Calu3 (cell line): ENCODE results near the gene NPHS1. TPM values are rescaled to one million over a fixed set of nuclear protein-coding genes. Genes with fewer than 3 reads are reported as not detected.
A peak's percentile ranks its signal among the peaks of the same experiment; 100 is the strongest.

Source experiments
- Bru-seq: library from RNA; stranded (reverse); fragments of 400-500 nt; gene quantifications from one replicate; lab custom pipeline; 2021; lab: Mats Ljungman, UMichigan
- BruChase-seq, 2 experiments: library from RNA; stranded (reverse); fragments of 400-500 nt; gene quantifications; one replicate each; lab custom pipeline; 2021; lab: Mats Ljungman, UMichigan
- BruUV-seq: library from RNA; stranded (reverse); fragments of 400-500 nt; replicated peaks from 2 replicates; lab custom pipeline; 2021; lab: Mats Ljungman, UMichigan
- CTCF ChIA-PET: fragments of 300-600 bp; sonication (Branson Sonifier 250); formaldehyde crosslinking; loops from one replicate; lab custom pipeline; 2022; ENCODE audit warnings: antibody characterized with exemption; lab: Charles Lee
- DNase-seq: peaks from one replicate; pipeline ENCODE4 v3.0.0; 2022
- H3K27ac Mint-ChIP-seq: one replicate; pipeline ENCODE4 v1.8.0; 2022; ENCODE audit warnings: mixed read lengths; ENCODE audit not compliant: unreplicated experiment
- H3K27me3 Mint-ChIP-seq: one replicate; pipeline ENCODE4 v1.8.0; 2022; ENCODE audit warnings: mixed read lengths; ENCODE audit not compliant: unreplicated experiment
- H3K36me3 Mint-ChIP-seq: one replicate; pipeline ENCODE4 v1.8.0; 2022; ENCODE audit warnings: mild to moderate bottlenecking, moderate library complexity, mixed read lengths; ENCODE audit not compliant: insufficient read depth, unreplicated experiment
- H3K4me1 Mint-ChIP-seq: one replicate; pipeline ENCODE4 v1.8.0; 2022; ENCODE audit warnings: mild to moderate bottlenecking, low read depth, mixed read lengths; ENCODE audit not compliant: unreplicated experiment
- H3K4me3 Mint-ChIP-seq: one replicate; pipeline ENCODE4 v1.8.0; 2022; ENCODE audit warnings: mild to moderate bottlenecking, low read depth, moderate library complexity, mixed read lengths; ENCODE audit not compliant: unreplicated experiment
- H3K9me3 Mint-ChIP-seq: one replicate; pipeline ENCODE4 v1.8.0; 2022; ENCODE audit warnings: low read depth, mixed read lengths; ENCODE audit not compliant: unreplicated experiment
- intact Hi-C: fragments of 100-400 bp; cut with micrococcal nuclease; formaldehyde crosslinking; loops from one replicate; pipeline ENCODE4 v1.10.0; 2022; ENCODE audit not compliant: unreplicated experiment
- long read RNA-seq: library from polyadenylated mRNA; stranded (forward); transcript quantifications from one replicate; pipeline ENCODE4 v2.0.0, GENCODE V29; 2022
- total RNA-seq: library from RNA; stranded (reverse); gene quantifications from 2 replicates; pipeline ENCODE4 v1.2.3, GENCODE V29; 2022
- TF ChIP-seq, protein P1 (sequence below): fragments of 200-600 bp; IDR thresholded peaks from one replicate; pipeline ENCODE4 v1.8.0; 2022; ENCODE audit warnings: antibody characterized with exemption; ENCODE audit not compliant: unreplicated experiment

NPHS1 gene, protein sequence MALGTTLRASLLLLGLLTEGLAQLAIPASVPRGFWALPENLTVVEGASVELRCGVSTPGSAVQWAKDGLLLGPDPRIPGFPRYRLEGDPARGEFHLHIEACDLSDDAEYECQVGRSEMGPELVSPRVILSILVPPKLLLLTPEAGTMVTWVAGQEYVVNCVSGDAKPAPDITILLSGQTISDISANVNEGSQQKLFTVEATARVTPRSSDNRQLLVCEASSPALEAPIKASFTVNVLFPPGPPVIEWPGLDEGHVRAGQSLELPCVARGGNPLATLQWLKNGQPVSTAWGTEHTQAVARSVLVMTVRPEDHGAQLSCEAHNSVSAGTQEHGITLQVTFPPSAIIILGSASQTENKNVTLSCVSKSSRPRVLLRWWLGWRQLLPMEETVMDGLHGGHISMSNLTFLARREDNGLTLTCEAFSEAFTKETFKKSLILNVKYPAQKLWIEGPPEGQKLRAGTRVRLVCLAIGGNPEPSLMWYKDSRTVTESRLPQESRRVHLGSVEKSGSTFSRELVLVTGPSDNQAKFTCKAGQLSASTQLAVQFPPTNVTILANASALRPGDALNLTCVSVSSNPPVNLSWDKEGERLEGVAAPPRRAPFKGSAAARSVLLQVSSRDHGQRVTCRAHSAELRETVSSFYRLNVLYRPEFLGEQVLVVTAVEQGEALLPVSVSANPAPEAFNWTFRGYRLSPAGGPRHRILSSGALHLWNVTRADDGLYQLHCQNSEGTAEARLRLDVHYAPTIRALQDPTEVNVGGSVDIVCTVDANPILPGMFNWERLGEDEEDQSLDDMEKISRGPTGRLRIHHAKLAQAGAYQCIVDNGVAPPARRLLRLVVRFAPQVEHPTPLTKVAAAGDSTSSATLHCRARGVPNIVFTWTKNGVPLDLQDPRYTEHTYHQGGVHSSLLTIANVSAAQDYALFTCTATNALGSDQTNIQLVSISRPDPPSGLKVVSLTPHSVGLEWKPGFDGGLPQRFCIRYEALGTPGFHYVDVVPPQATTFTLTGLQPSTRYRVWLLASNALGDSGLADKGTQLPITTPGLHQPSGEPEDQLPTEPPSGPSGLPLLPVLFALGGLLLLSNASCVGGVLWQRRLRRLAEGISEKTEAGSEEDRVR (N-terminal part only)
- not detected in 2 replicates for total RNA-seq
- percentile 4 among the genes with signal in this experiment for Bru-seq, nascent RNA
- BruChase-seq, experiment 1, labeled RNA remaining after a 6-hour chase: percentile 8 among the genes with signal in this experiment
- not detected for BruChase-seq, experiment 2, labeled RNA remaining after a 2-hour chase
- long read RNA-seq: 0 reads

DNA sequence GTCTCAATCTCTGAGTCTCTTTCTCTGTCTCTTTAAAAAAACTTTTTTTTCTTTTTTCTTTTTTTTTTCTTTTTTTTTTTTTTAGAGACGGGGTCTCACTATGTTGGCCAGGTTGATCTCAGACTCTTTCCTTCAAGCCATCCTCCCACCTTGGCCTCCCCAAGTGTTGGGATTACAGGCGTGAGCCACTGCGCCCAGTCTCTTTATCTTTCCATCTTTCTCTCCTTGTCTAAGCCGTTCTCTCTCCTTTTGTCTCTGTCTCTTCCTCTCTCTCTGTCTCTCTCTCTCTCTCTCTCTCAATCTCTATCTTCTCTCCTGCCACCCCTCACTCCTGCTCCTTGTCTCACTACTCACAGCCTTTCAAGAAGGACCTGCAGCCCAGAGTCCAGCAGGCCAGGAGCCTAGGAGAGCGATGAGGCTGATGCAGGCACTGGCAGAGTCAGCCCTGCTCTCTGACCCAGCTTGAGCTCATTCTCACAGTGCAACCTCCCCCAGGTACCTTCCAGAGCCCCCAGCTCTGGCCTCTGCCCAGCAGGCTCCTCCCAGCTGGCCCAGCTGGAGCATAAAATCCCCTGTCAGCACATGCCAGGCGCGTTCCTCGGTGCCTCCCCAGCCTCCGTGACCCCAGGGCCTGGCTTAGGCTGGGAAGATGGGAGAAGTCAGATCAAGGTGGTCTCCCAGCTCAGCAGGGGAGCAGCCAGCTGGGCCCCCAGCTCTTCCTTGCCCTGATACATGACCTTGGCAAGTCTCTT, at the start of gene NPHS1:
Gene NPHS1 (minus strand): TSS at position 476 of the 752 bp plus-strand sequence. CDS start 667 bp downstream, outside the sequence.
- CTCF ChIA-PET: interaction anchor here (0.9 kb wide), 1 partner anchor 145 kb away, joined by 4 read pairs; no protein-coding TSS in a partner anchor
- TF ChIP-seq, protein P1, sequence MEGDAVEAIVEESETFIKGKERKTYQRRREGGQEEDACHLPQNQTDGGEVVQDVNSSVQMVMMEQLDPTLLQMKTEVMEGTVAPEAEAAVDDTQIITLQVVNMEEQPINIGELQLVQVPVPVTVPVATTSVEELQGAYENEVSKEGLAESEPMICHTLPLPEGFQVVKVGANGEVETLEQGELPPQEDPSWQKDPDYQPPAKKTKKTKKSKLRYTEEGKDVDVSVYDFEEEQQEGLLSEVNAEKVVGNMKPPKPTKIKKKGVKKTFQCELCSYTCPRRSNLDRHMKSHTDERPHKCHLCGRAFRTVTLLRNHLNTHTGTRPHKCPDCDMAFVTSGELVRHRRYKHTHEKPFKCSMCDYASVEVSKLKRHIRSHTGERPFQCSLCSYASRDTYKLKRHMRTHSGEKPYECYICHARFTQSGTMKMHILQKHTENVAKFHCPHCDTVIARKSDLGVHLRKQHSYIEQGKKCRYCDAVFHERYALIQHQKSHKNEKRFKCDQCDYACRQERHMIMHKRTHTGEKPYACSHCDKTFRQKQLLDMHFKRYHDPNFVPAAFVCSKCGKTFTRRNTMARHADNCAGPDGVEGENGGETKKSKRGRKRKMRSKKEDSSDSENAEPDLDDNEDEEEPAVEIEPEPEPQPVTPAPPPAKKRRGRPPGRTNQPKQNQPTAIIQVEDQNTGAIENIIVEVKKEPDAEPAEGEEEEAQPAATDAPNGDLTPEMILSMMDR: no peak
- DNase-seq: no peak
- no TSS peak for BruUV-seq
- H3K36me3 Mint-ChIP-seq: no peaks in the 10 kb centered on the region
- intact Hi-C loops: no loop called here
- peaks cover 92% of the 10 kb centered on the region for H3K27me3 Mint-ChIP-seq
- no peak within 1 kb of the TSS for H3K4me3 Mint-ChIP-seq
- H3K27ac Mint-ChIP-seq: no peak within 1 kb of the TSS
- H3K4me1 Mint-ChIP-seq: peaks cover 8% of the 10 kb centered on the region
- H3K9me3 Mint-ChIP-seq: no peaks in the 10 kb centered on the region

DNA sequence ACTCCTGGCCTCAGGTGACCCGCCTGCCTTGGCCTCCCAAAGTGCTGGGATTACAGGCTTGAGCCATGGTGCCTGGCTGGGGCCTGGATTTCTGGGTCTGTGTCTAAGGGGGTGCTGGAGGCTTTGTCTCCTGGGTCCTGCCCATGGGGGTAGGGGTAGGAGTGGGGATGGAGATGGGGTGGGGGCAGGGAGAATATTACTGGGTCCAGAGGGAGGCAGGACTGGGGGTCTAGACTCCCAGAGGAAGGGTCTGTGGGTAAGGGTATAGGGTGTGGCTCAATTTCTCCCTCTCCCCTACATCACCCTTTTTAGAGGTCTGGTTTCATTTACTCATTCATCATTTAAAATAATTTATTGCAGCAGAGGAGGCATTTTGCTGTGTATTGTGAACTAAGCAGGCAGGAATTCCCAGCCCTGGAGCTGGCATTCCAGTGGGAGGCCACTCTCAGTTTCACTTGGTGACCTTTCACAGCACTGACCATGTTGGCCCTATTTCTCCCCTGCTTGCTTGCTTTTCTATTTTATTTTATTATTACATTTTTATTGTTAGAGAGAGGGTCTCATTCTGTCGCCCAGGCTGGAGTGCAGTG, 48.8 kb upstream of the NPHS1 start:
- peak overlapping the region; percentile 91 for H3K4me3 Mint-ChIP-seq
- CTCF ChIA-PET: interaction anchor here (0.6 kb wide), 1 partner anchor 31 kb away, joined by 3 read pairs; no protein-coding TSS in a partner anchor
- intact Hi-C loops: no loop called here
- no peak overlapping the region for H3K27ac Mint-ChIP-seq
- H3K36me3 Mint-ChIP-seq: peaks cover 35% of the 10 kb centered on the region
- no peaks in the 10 kb centered on the region for H3K9me3 Mint-ChIP-seq
- no TSS peak for BruUV-seq
- TF ChIP-seq, protein P1: no peak
- peaks cover 32% of the 10 kb centered on the region for H3K27me3 Mint-ChIP-seq
- no peak for DNase-seq
- peaks cover 9% of the 10 kb centered on the region for H3K4me1 Mint-ChIP-seq

DNA sequence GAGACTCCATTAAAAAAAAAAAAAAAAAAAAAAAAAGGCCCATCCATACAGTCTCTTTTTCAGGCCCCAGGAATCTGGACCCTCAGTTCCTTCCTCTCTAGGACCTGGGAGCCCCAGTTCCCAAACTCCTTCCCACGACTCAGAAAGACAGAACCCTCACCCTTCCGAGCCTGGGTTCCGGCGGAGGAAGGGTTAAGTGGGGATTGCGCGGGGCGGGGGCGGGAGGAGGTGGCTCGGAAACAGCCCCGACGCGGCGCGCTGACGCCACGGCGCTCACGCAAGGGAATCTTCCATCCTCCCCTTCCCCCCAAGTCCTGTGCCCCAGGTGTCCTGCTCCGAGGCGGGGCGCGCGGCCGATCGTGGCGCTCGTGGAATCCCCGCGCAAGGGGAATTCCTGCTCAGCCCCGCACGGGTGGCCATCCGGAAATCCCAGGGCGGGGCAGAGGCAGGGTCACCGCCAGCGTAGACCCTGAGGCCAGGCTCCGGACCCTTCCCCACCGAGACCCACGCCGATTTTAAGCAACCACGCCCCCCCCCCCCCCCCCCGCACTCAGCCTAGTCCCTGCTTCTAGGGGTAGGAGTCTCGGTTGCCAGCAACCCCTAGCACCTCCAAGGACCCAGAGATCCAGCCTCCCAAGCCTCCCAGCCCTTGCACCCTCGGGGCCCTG, 47.4 kb upstream of the NPHS1 start:
- CTCF ChIA-PET: interaction anchor here (0.6 to 1.0 kb wide), 2 partner anchors 12 to 31 kb away, joined by 3 read pairs; no protein-coding TSS in a partner anchor
- H3K4me1 Mint-ChIP-seq: peaks cover 9% of the 10 kb centered on the region

More for the DNA sequence above, 47.4 kb upstream of the NPHS1 start:
- Mint-ChIP-seq H3K4me3 (peak overlapping the region; percentile 91), H3K36me3 (peaks cover 35% of the 10 kb centered on the region), H3K27ac (peak overlapping the region; percentile 74), H3K27me3 (peaks cover 32% of the 10 kb centered on the region), H3K9me3 (no peaks in the 10 kb centered on the region)
- TF ChIP-seq, protein P1: no peak
- intact Hi-C loops: no loop called here
- peak; percentile 86 for DNase-seq
- no TSS peak for BruUV-seq
